H1 (cell line): ENCODE measurements around the gene TP63. TPM values are rescaled to one million over a fixed set of nuclear protein-coding genes. Genes with fewer than 3 reads are reported as not detected.

Source experiments
- CTCF ChIA-PET: fragments of 300-600 bp; sonication (Branson Sonifier 250); formaldehyde crosslinking; loops from one replicate; lab custom pipeline; 2021; ENCODE audit not compliant: partially characterized antibody; lab: Charles Lee
- POLR2A ChIA-PET: fragments of 300-600 bp; sonication (Branson Sonifier 250); formaldehyde crosslinking; loops from one replicate; lab custom pipeline; 2021; ENCODE audit warnings: inconsistent platforms; ENCODE audit not compliant: partially characterized antibody; lab: Charles Lee
- DNase-seq, 2 experiments: peaks; one replicate each; pipeline versions ENCODE4 v3.0.0 to v3.0.0-alpha.2; 2010 to 2022; ENCODE audit warnings: low spot score in 2 of 2, low read depth in 1 of 2, mixed read lengths in 1 of 2
- FAIRE-seq: peaks from 2 replicates; lab custom pipeline; 2011; peaks lifted over from hg19 to GRCh38; lab: Jason Lieb, UNC
- H2AFZ ChIP-seq: 2 replicates; pipeline ENCODE4 v1.8.1; 2012; ENCODE audit warnings: low read length, inconsistent platforms
- H2AK5ac ChIP-seq: 2 replicates; pipeline ENCODE4 v1.6.1; 2013; ENCODE audit warnings: low read depth, low read length
- H2BK120ac ChIP-seq: replicated peaks from 2 replicates; pipeline ENCODE3; 2013; ENCODE audit warnings: low read depth, low read length, inconsistent platforms
- H2BK12ac ChIP-seq: 2 replicates; pipeline ENCODE4 v1.6.1; 2013; ENCODE audit warnings: low read depth, low read length
- H2BK15ac ChIP-seq: 2 replicates; pipeline ENCODE4 v1.6.1; 2013; ENCODE audit warnings: low read length
- H2BK20ac ChIP-seq: 2 replicates; pipeline ENCODE4 v1.6.1; 2013; ENCODE audit warnings: low read length
- H2BK5ac ChIP-seq: 2 replicates; pipeline ENCODE4 v1.6.1; 2013; ENCODE audit warnings: low read depth, low read length
- H3K14ac ChIP-seq: 2 replicates; pipeline ENCODE4 v1.6.1; 2013; ENCODE audit warnings: inconsistent platforms; ENCODE audit not compliant: insufficient read length
- H3K18ac ChIP-seq: 2 replicates; pipeline ENCODE4 v1.6.1; 2013; ENCODE audit warnings: low read length; ENCODE audit errors: extremely low read depth
- H3K23ac ChIP-seq: 2 replicates; pipeline ENCODE4 v1.6.1; 2013; ENCODE audit warnings: inconsistent platforms; ENCODE audit not compliant: insufficient read length
- H3K23me2 ChIP-seq: 2 replicates; pipeline ENCODE4 v1.6.1; 2013; ENCODE audit warnings: low read depth, low read length
- H3K27ac ChIP-seq: 2 replicates; pipeline ENCODE4 v1.6.1; 2011; ENCODE audit warnings: low read depth, low read length, inconsistent platforms
- H3K27me3 ChIP-seq, 4 experiments: replicated peaks in 1 of 4; 1 replicate in 1 of 4; 2 replicates in 3 of 4; pipeline versions ENCODE4 v1.6.1 to v1.8.1; 2011 to 2013; ENCODE audit warnings: low read length in 3 of 4, mild to moderate bottlenecking in 3 of 4, inconsistent platforms in 2 of 4, mixed read lengths in 2 of 4, moderate library complexity in 1 of 4; ENCODE audit not compliant: control insufficient read depth in 3 of 4, insufficient read depth in 3 of 4; ENCODE audit errors: extremely low read depth in 1 of 4
- H3K36me3 ChIP-seq, 4 experiments: 2 replicates each; pipeline versions ENCODE4 v1.6.1 to v1.8.1; 2011 to 2013; ENCODE audit warnings: mild to moderate bottlenecking in 4 of 4, low read length in 3 of 4, moderate library complexity in 2 of 4, control low read depth in 1 of 4, inconsistent platforms in 1 of 4; ENCODE audit not compliant: insufficient read depth in 4 of 4, control insufficient read depth in 2 of 4
- H3K4ac ChIP-seq: replicated peaks from 2 replicates; pipeline ENCODE3; 2013; ENCODE audit warnings: low read length, low read depth, mixed read lengths, inconsistent platforms; ENCODE audit not compliant: insufficient read length
- H3K4me1 ChIP-seq, 4 experiments: replicated peaks in 1 of 4; 1 replicate in 1 of 4; 2 replicates in 3 of 4; pipeline versions ENCODE4 v1.6.1 to v1.8.1; 2011 to 2013; ENCODE audit warnings: low read length in 3 of 4, inconsistent platforms in 2 of 4, mixed read lengths in 1 of 4; ENCODE audit not compliant: insufficient read depth in 4 of 4, control insufficient read depth in 3 of 4
- H3K4me2 ChIP-seq, 2 experiments: 2 replicates each; pipeline versions ENCODE4 v1.6.1 to v1.8.1; 2011 to 2013; ENCODE audit warnings: low read depth in 2 of 2, low read length in 2 of 2, control low read depth in 1 of 2, inconsistent platforms in 1 of 2, mild to moderate bottlenecking in 1 of 2; ENCODE audit not compliant: insufficient read depth in 1 of 2
- H3K4me3 ChIP-seq, 4 experiments: fragments of 200-600, 300-600 bp in 1 of 4; sonication (generic), shearing (Covaris generic), sonication (Bioruptor Twin) in 1 of 4; 2 replicates each; pipeline versions ENCODE4 v1.5.1 to v1.8.1; 2011 to 2016; ENCODE audit warnings: low read length in 4 of 4, low read depth in 3 of 4, control low read depth in 2 of 4, inconsistent platforms in 2 of 4, mild to moderate bottlenecking in 2 of 4, mixed read lengths in 1 of 4, moderate library complexity in 1 of 4; ENCODE audit not compliant: insufficient read depth in 2 of 4; ENCODE audit errors: extremely low read depth in 1 of 4
- H3K56ac ChIP-seq: replicated peaks from 2 replicates; pipeline ENCODE3; 2013; ENCODE audit warnings: low read depth, mild to moderate bottlenecking, mixed read lengths, low read length, inconsistent platforms; ENCODE audit not compliant: insufficient read length
- H3K79me1 ChIP-seq: 2 replicates; pipeline ENCODE4 v1.6.1; 2013; ENCODE audit warnings: low read depth, low read length, control low read depth
- H3K79me2 ChIP-seq, 2 experiments: 2 replicates each; pipeline versions ENCODE4 v1.6.1 to v1.8.1; 2012 to 2013; ENCODE audit warnings: low read length in 2 of 2, mild to moderate bottlenecking in 2 of 2, inconsistent platforms in 1 of 2; ENCODE audit not compliant: insufficient read depth in 2 of 2, control insufficient read depth in 1 of 2
- H3K9ac ChIP-seq, 4 experiments: replicated peaks in 1 of 4; 1 replicate in 1 of 4; 2 replicates in 3 of 4; pipeline versions ENCODE4 v1.6.1 to v1.8.1; 2011 to 2013; ENCODE audit warnings: low read depth in 3 of 4, low read length in 3 of 4, control low read depth in 2 of 4, mild to moderate bottlenecking in 2 of 4, moderate library complexity in 2 of 4, inconsistent platforms in 1 of 4; ENCODE audit errors: extremely low read depth in 1 of 4
- H3K9me3 ChIP-seq, 2 experiments: 2 replicates each; pipeline versions ENCODE4 v1.6.1 to v1.8.1; 2012 to 2013; ENCODE audit warnings: mild to moderate bottlenecking in 2 of 2, moderate library complexity in 2 of 2, control low read depth in 1 of 2, inconsistent platforms in 1 of 2, low read depth in 1 of 2, low read length in 1 of 2, mixed read lengths in 1 of 2; ENCODE audit not compliant: insufficient read depth in 2 of 2
- H4K20me1 ChIP-seq, 2 experiments: replicated peaks in 1 of 2; 2 replicates each; pipeline versions ENCODE3 to v1.8.1; 2011 to 2013; ENCODE audit warnings: inconsistent platforms in 2 of 2, low read length in 2 of 2, mild to moderate bottlenecking in 1 of 2; ENCODE audit not compliant: insufficient read depth in 2 of 2, control insufficient read depth in 1 of 2
- H4K5ac ChIP-seq: 2 replicates; pipeline ENCODE4 v1.6.1; 2013; ENCODE audit warnings: low read length, low read depth, mixed read lengths, inconsistent platforms; ENCODE audit not compliant: insufficient read length
- H4K8ac ChIP-seq: 2 replicates; pipeline ENCODE4 v1.8.0; 2013; ENCODE audit warnings: mild to moderate bottlenecking, moderate library complexity, low read length, inconsistent platforms; ENCODE audit not compliant: insufficient read depth; ENCODE audit errors: extremely low read depth
- H4K91ac ChIP-seq: replicated peaks from 2 replicates; pipeline ENCODE3; 2013; ENCODE audit warnings: low read length, mixed read lengths, inconsistent platforms; ENCODE audit not compliant: insufficient read length
- CREB1 ChIP-seq: IDR thresholded peaks from 2 replicates; pipeline ENCODE4 v1.6.1; 2012; ENCODE audit warnings: inconsistent platforms
- EP300 ChIP-seq, 2 experiments: IDR thresholded peaks; 1 replicate in 1 of 2; 2 replicates in 1 of 2; pipeline ENCODE4 v1.6.1; 2011 to 2012; ENCODE audit warnings: low read depth in 2 of 2, low read length in 2 of 2, mild to moderate bottlenecking in 2 of 2, borderline replicate concordance in 1 of 2, inconsistent platforms in 1 of 2, moderate library complexity in 1 of 2
- TCF12 ChIP-seq: IDR thresholded peaks from 2 replicates; pipeline ENCODE4 v1.6.1; 2011; ENCODE audit warnings: low read depth, mild to moderate bottlenecking, low read length
- WGBS, 2 experiments: shearing (Covaris generic) in 1 of 2; methylation state at CpG; one replicate each; pipeline versions ENCODE4 v1.1.6 to v1.1.7; 2013 to 2015; ENCODE audit warnings: low lambda C conversion rate in 2 of 2, mixed read lengths in 2 of 2, inconsistent platforms in 1 of 2, low coverage in 1 of 2, missing lambda C conversion rate in 1 of 2; ENCODE audit not compliant: insufficient replicate concordance in 2 of 2, insufficient coverage in 1 of 2, insufficient read length in 1 of 2; ENCODE audit errors: extremely low coverage in 1 of 2, missing lambda C conversion rate in 1 of 2; 5-methylcytosine and 5-hydroxymethylcytosine counted together
- polyA plus RNA-seq, 7 experiments: library from polyadenylated mRNA; depleted of rRNA in 3 of 7; stranded (reverse) in 5 of 7; unstranded in 2 of 7; fragments of >200 nt in 5 of 7; fragments of 200-250 nt in 2 of 7; gene quantifications; 1 replicate in 5 of 7; 2 replicates in 1 of 7; 4 replicates in 1 of 7; pipeline versions ENCODE4 v1.2.1 to v1.2.3, GENCODE V29; 2011 to 2013; ENCODE audit warnings: missing spikeins in 2 of 7, mixed read lengths in 2 of 7
- total RNA-seq: library from RNA; stranded (reverse); fragmentation: NEBNext Ultra II Directional; extraction: Animal tissue kit (Norgen Biotek cat#: 25700); gene quantifications from 2 replicates; pipeline ENCODE4 v1.2.1, GENCODE V29; 2021

TP63 gene
- total and polyA plus RNA-seq, 2 of the 8 experiments (the other 6 are each of a cell fraction or from before 2014, with no cell fraction given) = not detected

- H3K56ac ChIP-seq = no peak overlapping the region
- 70% methylated on average over 10 of the region's 10 CpGs; no CpG with 5 or more reads in 1 of the 2 experiments for WGBS, 2 experiments
- no peak for FAIRE-seq
- H2BK12ac ChIP-seq = no peak overlapping the region
- no peak overlapping the region for H4K5ac ChIP-seq
- no peaks in the 10 kb centered on the region for H3K36me3 ChIP-seq
- POLR2A ChIA-PET = no interaction called here
- no peak overlapping the region for H3K4me2 ChIP-seq
- no peak overlapping the region for H3K27ac ChIP-seq
- no peaks in the 10 kb centered on the region for H4K20me1 ChIP-seq
- H3K4ac ChIP-seq = no peak overlapping the region
- no peaks in the 10 kb centered on the region for H3K79me1 ChIP-seq
- H3K79me2 ChIP-seq = no peaks in the 10 kb centered on the region
- H3K4me3 ChIP-seq = no peak overlapping the region
- H2BK15ac ChIP-seq = no peak overlapping the region
- peak in 1 of 2 experiments; percentile 18; a peak in 1 of 3 replicates for TF ChIP-seq EP300 (IDR thresholded peaks at IDR 0.05; ENCODE audit: borderline replicate concordance in 1 of 2, low read depth in 2 of 2, low read length in 2 of 2)
- TF ChIP-seq CREB1 = no peak
- TF ChIP-seq TCF12 = no peak
- H3K9ac ChIP-seq = no peak overlapping the region
- no peak overlapping the region for H4K91ac ChIP-seq
- no peak overlapping the region for H3K18ac ChIP-seq
- no peak overlapping the region for H2AK5ac ChIP-seq
- no peak overlapping the region for H4K8ac ChIP-seq
- no peak overlapping the region for H3K23ac ChIP-seq
- H3K9me3 ChIP-seq = no peaks in the 10 kb centered on the region
- no peak overlapping the region for H2BK120ac ChIP-seq
- H3K23me2 ChIP-seq = no peaks in the 10 kb centered on the region
- H2BK20ac ChIP-seq = no peak overlapping the region
- DNase-seq = no peak
- no peak overlapping the region for H2AFZ ChIP-seq
- H2BK5ac ChIP-seq = no peak overlapping the region
- H3K4me1 ChIP-seq = peaks cover 0 to 10% (median 2%) of the 10 kb centered on the region in 4 experiments; a peak in 2 of 7 replicates
- CTCF ChIA-PET = interaction anchor here (0.7 to 1.7 kb wide), 4 partner anchors 21 to 148 kb away, joined by 3 to 4 read pairs (median 4); no protein-coding TSS in a partner anchor
- H3K14ac ChIP-seq = no peak overlapping the region
- no peaks in the 10 kb centered on the region for H3K27me3 ChIP-seq
Observed at GRCh38 chr3:189813647-189814240, 182.6 kb downstream of the TP63 start.
